Measurements from ENCODE around the gene JAKMIP1.

Gene JAKMIP1

GRCh38 chr4:6106156-6106555, 94.2 kb downstream of the JAKMIP1 start:
- Histone ChIP-seq H4K20me1 (no peaks in the 10 kb centered on the region; a peak in 1 of 22 replicates), H3K27ac (no peak overlapping the region), H3K9me3 (replicated peaks in 1 of 11) (peaks cover 0 to 10% (median 0%) of the 10 kb centered on the region in 11 experiments; a peak in 3 of 22 replicates), H3K27me3 (no peaks in the 10 kb centered on the region), H3K4me2 (no peak overlapping the region), H3K9ac (no peak overlapping the region), H3K4me1 (no peaks in the 10 kb centered on the region), H3K4me3 (no peak overlapping the region), H3K36me3 (peaks cover 0 to 19% (median 5%) of the 10 kb centered on the region in 11 experiments; a peak in 9 of 22 replicates)
- TF ChIP-seq Cebpa-rat (IDR thresholded peaks at IDR 0.05), result no peak

GRCh38 chr4:6105311-6105911, 94.9 kb downstream of the JAKMIP1 start:
- no peaks in the 10 kb centered on the region for H3K4me1 ChIP-seq
- H4K20me1 ChIP-seq, result no peaks in the 10 kb centered on the region; a peak in 1 of 22 replicates
- H3K4me2 ChIP-seq, result no peak overlapping the region
- H3K9ac ChIP-seq, result no peak overlapping the region
- H3K27ac ChIP-seq, result no peak overlapping the region
- no peak for TF ChIP-seq Cebpa-rat (IDR thresholded peaks at IDR 0.05)
- H3K4me3 ChIP-seq, result no peak overlapping the region
- no peaks in the 10 kb centered on the region for H3K27me3 ChIP-seq
- peaks cover 0 to 19% (median 5%) of the 10 kb centered on the region in 11 experiments; a peak in 9 of 22 replicates for H3K36me3 ChIP-seq
- H3K9me3 ChIP-seq (replicated peaks in 1 of 11), result peaks cover 0 to 10% (median 0%) of the 10 kb centered on the region in 11 experiments; a peak in 3 of 22 replicates

- no peak overlapping the region for H3K4me2 ChIP-seq
Measured at GRCh38 chr4:6104541-6105130, 95.7 kb downstream of the JAKMIP1 start.

GRCh38 chr4:6097581-6097980, 102.8 kb downstream of the JAKMIP1 start:
- Histone ChIP-seq H3K4me2 (peak overlapping the region in 2 of 11 experiments; percentile 11 to 16; a peak in 2 of 22 replicates), H3K9ac (no peak overlapping the region), H3K4me3 (no peak overlapping the region), H3K27me3 (no peaks in the 10 kb centered on the region), H3K9me3 (replicated peaks in 1 of 11) (no peaks in the 10 kb centered on the region), H4K20me1 (no peaks in the 10 kb centered on the region), H3K27ac (no peak overlapping the region), H3K36me3 (no peaks in the 10 kb centered on the region), H3K4me1 (peaks cover 0 to 23% (median 4%) of the 10 kb centered on the region in 10 experiments; a peak in 15 of 20 replicates)
- TF ChIP-seq Cebpa-rat (IDR thresholded peaks at IDR 0.05), result no peak

More at GRCh38 chr4:6104541-6105130, 95.7 kb downstream of the JAKMIP1 start:
- H3K27ac ChIP-seq, result no peak overlapping the region
- no peak overlapping the region for H3K4me3 ChIP-seq
- H3K4me1 ChIP-seq, result no peaks in the 10 kb centered on the region
- H3K36me3 ChIP-seq, result peaks cover 0 to 19% (median 5%) of the 10 kb centered on the region in 11 experiments; a peak in 9 of 22 replicates
- no peaks in the 10 kb centered on the region for H3K27me3 ChIP-seq
- no peaks in the 10 kb centered on the region; a peak in 1 of 22 replicates for H4K20me1 ChIP-seq
- no peak for TF ChIP-seq Cebpa-rat (IDR thresholded peaks at IDR 0.05)
- peaks cover 0 to 10% (median 0%) of the 10 kb centered on the region in 11 experiments; a peak in 3 of 22 replicates for H3K9me3 ChIP-seq (replicated peaks in 1 of 11)
- no peak overlapping the region for H3K9ac ChIP-seq

GRCh38 chr4:6095897-6096296, 104.5 kb downstream of the JAKMIP1 start:
- Histone ChIP-seq H3K4me3 (no peak overlapping the region), H3K27me3 (no peaks in the 10 kb centered on the region), H3K9ac (no peak overlapping the region), H3K27ac (peak overlapping the region in 2 of 11 experiments; percentile 19 to 32; a peak in 4 of 22 replicates), H3K36me3 (no peaks in the 10 kb centered on the region), H3K4me2 (peak overlapping the region in 3 of 11 experiments; percentile 5 to 62 (median 56); a peak in 5 of 22 replicates), H3K9me3 (replicated peaks in 1 of 11) (no peaks in the 10 kb centered on the region), H4K20me1 (no peaks in the 10 kb centered on the region), H3K4me1 (peaks cover 12 to 32% (median 14%) of the 10 kb centered on the region in 10 experiments)
- no peak for TF ChIP-seq Cebpa-rat (IDR thresholded peaks at IDR 0.05)

- Histone ChIP-seq H3K4me2 (peak overlapping the region in 3 of 11 experiments; percentile 5 to 62 (median 56); a peak in 5 of 22 replicates), H3K9ac (no peak overlapping the region), H3K27me3 (no peaks in the 10 kb centered on the region), H3K36me3 (no peaks in the 10 kb centered on the region), H3K9me3 (replicated peaks in 1 of 11) (no peaks in the 10 kb centered on the region), H3K27ac (peak overlapping the region in 1 of 11 experiments; percentile 32; a peak in 2 of 22 replicates), H4K20me1 (no peaks in the 10 kb centered on the region), H3K4me3 (no peak overlapping the region), H3K4me1 (peaks cover 12 to 32% (median 14%) of the 10 kb centered on the region in 10 experiments)
- TF ChIP-seq Cebpa-rat (IDR thresholded peaks at IDR 0.05), result no peak
Measured at GRCh38 chr4:6095023-6095752, 105.2 kb downstream of the JAKMIP1 start.

- no peaks in the 10 kb centered on the region for H3K9me3 ChIP-seq (replicated peaks in 1 of 11)
- no peaks in the 10 kb centered on the region for H4K20me1 ChIP-seq
- no peaks in the 10 kb centered on the region for H3K27me3 ChIP-seq
- H3K4me2 ChIP-seq, result no peak overlapping the region
- H3K27ac ChIP-seq, result no peak overlapping the region
- no peak overlapping the region for H3K9ac ChIP-seq
- TF ChIP-seq Cebpa-rat (IDR thresholded peaks at IDR 0.05), result no peak
- H3K4me3 ChIP-seq, result no peak overlapping the region
- peaks cover 12 to 32% (median 14%) of the 10 kb centered on the region in 10 experiments for H3K4me1 ChIP-seq
- no peaks in the 10 kb centered on the region for H3K36me3 ChIP-seq
Measured at GRCh38 chr4:6093671-6094070, 106.7 kb downstream of the JAKMIP1 start.

GRCh38 chr4:6092971-6093370, 107.4 kb downstream of the JAKMIP1 start:
- Histone ChIP-seq H3K4me2 (no peak overlapping the region), H3K27ac (no peak overlapping the region), H3K4me1 (peaks cover 12 to 32% (median 16%) of the 10 kb centered on the region in 10 experiments), H3K36me3 (no peaks in the 10 kb centered on the region), H3K9me3 (replicated peaks in 1 of 11) (no peaks in the 10 kb centered on the region), H3K9ac (no peak overlapping the region), H4K20me1 (no peaks in the 10 kb centered on the region), H3K4me3 (no peak overlapping the region), H3K27me3 (no peaks in the 10 kb centered on the region)
- TF ChIP-seq Cebpa-rat (IDR thresholded peaks at IDR 0.05), result no peak

GRCh38 chr4:6092131-6092530, 108.2 kb downstream of the JAKMIP1 start:
- H3K4me2 ChIP-seq, result peak overlapping the region in 10 of 11 experiments; percentile 36 to 75 (median 52); a peak in 20 of 22 replicates
- no peak for TF ChIP-seq Cebpa-rat (IDR thresholded peaks at IDR 0.05)

More at GRCh38 chr4:6092131-6092530, 108.2 kb downstream of the JAKMIP1 start:
- H3K36me3 ChIP-seq, result no peaks in the 10 kb centered on the region
- H3K27ac ChIP-seq, result no peak overlapping the region
- H3K4me3 ChIP-seq, result no peak overlapping the region
- H3K4me1 ChIP-seq, result peaks cover 12 to 26% (median 19%) of the 10 kb centered on the region in 10 experiments
- no peaks in the 10 kb centered on the region for H3K27me3 ChIP-seq
- no peaks in the 10 kb centered on the region for H4K20me1 ChIP-seq
- H3K9me3 ChIP-seq (replicated peaks in 1 of 11), result no peaks in the 10 kb centered on the region
- H3K9ac ChIP-seq, result no peak overlapping the region
